Measurements from ENCODE around the gene BICC1.

BICC1 gene

GRCh38 chr10:58516119-58516518 is 3.4 kb downstream of the BICC1 start:
- DNase-seq (ENCODE audit: low read depth in 2 of 2, low spot score in 1 of 2) = no peak

GRCh38 chr10:58516671-58517070 is 4.0 kb downstream of the BICC1 start:
- DNase-seq (ENCODE audit: low read depth in 2 of 2, low spot score in 1 of 2) = no peak

- no peak for DNase-seq (ENCODE audit: low read depth in 2 of 2, low spot score in 1 of 2)
Observed at GRCh38 chr10:58517081-58517480, 4.4 kb downstream of the BICC1 start.

- no peak for DNase-seq (ENCODE audit: low read depth in 2 of 2, low spot score in 1 of 2)
Observed at GRCh38 chr10:58517491-58518355, 5.1 kb downstream of the BICC1 start.

- no peak for DNase-seq (ENCODE audit: low read depth in 2 of 2, low spot score in 1 of 2)
Observed at GRCh38 chr10:58518775-58519174, 6.1 kb downstream of the BICC1 start.

- DNase-seq (ENCODE audit: low read depth in 2 of 2, low spot score in 1 of 2) = no peak
Observed at GRCh38 chr10:58529077-58529728, 16.5 kb downstream of the BICC1 start.

GRCh38 chr10:58531084-58531695 is 18.5 kb downstream of the BICC1 start:
- peak in 1 of 2 donors; percentile 4 for DNase-seq (ENCODE audit: low read depth in 2 of 2, low spot score in 1 of 2)

GRCh38 chr10:58535311-58535710 is 22.6 kb downstream of the BICC1 start:
- DNase-seq (ENCODE audit: low read depth in 2 of 2, low spot score in 1 of 2) = no peak

- no peak for DNase-seq (ENCODE audit: low read depth in 2 of 2, low spot score in 1 of 2)
Observed at GRCh38 chr10:58543141-58543540, 30.5 kb downstream of the BICC1 start.

- no peak for DNase-seq (ENCODE audit: low read depth in 2 of 2, low spot score in 1 of 2)
Observed at GRCh38 chr10:58544135-58544534, 31.5 kb downstream of the BICC1 start.

- DNase-seq (ENCODE audit: low read depth in 2 of 2, low spot score in 1 of 2) = no peak
Observed at GRCh38 chr10:58545427-58545826, 32.8 kb downstream of the BICC1 start.

- no peak for DNase-seq (ENCODE audit: low read depth in 2 of 2, low spot score in 1 of 2)
Observed at GRCh38 chr10:58546137-58546536, 33.5 kb downstream of the BICC1 start.

- no peak for DNase-seq (ENCODE audit: low read depth in 2 of 2, low spot score in 1 of 2)
Observed at GRCh38 chr10:58546722-58547445, 34.2 kb downstream of the BICC1 start.

GRCh38 chr10:58547963-58548362 is 35.3 kb downstream of the BICC1 start:
- DNase-seq (ENCODE audit: low read depth in 2 of 2, low spot score in 1 of 2) = no peak

GRCh38 chr10:58554316-58554715 is 41.6 kb downstream of the BICC1 start:
- DNase-seq (ENCODE audit: low read depth in 2 of 2, low spot score in 1 of 2) = no peak

GRCh38 chr10:58555170-58555929 is 42.7 kb downstream of the BICC1 start:
- DNase-seq (ENCODE audit: low read depth in 2 of 2, low spot score in 1 of 2) = no peak

GRCh38 chr10:58555930-58556311 is 43.2 kb downstream of the BICC1 start:
- DNase-seq (ENCODE audit: low read depth in 2 of 2, low spot score in 1 of 2) = no peak

- DNase-seq (ENCODE audit: low read depth in 2 of 2, low spot score in 1 of 2) = no peak
Observed at GRCh38 chr10:58556516-58557165, 44.0 kb downstream of the BICC1 start.

GRCh38 chr10:58557714-58558113 is 45.0 kb downstream of the BICC1 start:
- DNase-seq (ENCODE audit: low read depth in 2 of 2, low spot score in 1 of 2) = no peak

- DNase-seq (ENCODE audit: low read depth in 2 of 2, low spot score in 1 of 2) = no peak
Observed at GRCh38 chr10:58560068-58560467, 47.4 kb downstream of the BICC1 start.
